Nephron progenitor cell (in vitro differentiated cells): ENCODE results near the gene PEX14.

Experiments
- DNase-seq: peaks from one replicate; pipeline ENCODE4 v3.0.0; 2021
- H3K27ac Mint-ChIP-seq: 2 replicates; pipeline ENCODE4 v1.8.0; 2021; ENCODE audit warnings: mild to moderate bottlenecking, moderate library complexity, mixed read lengths
- H3K27me3 Mint-ChIP-seq: 2 replicates; pipeline ENCODE4 v1.8.0; 2021; ENCODE audit warnings: mild to moderate bottlenecking, low read depth, mixed read lengths; ENCODE audit not compliant: poor library complexity
- H3K36me3 Mint-ChIP-seq: 2 replicates; pipeline ENCODE4 v1.8.0; 2021; ENCODE audit warnings: low read depth, mixed read lengths
- H3K4me1 Mint-ChIP-seq: 2 replicates; pipeline ENCODE4 v1.8.0; 2021; ENCODE audit warnings: mixed read lengths
- H3K4me3 Mint-ChIP-seq: 2 replicates; pipeline ENCODE4 v1.8.0; 2021; ENCODE audit warnings: mild to moderate bottlenecking, moderate library complexity, mixed read lengths
- H3K9me3 Mint-ChIP-seq: 2 replicates; pipeline ENCODE4 v1.8.0; 2021; ENCODE audit warnings: mild to moderate bottlenecking, moderate library complexity, mixed read lengths
- CTCF ChIP-seq: fragments of 200-600 bp; sonication (generic); IDR thresholded peaks from 2 replicates; pipeline ENCODE4 v1.5.0; 2021; ENCODE audit warnings: antibody characterized with exemption

The PEX14 gene

GRCh38 chr1:10569531-10569930 is 94.8 kb downstream of the PEX14 start:
- no peaks in the 10 kb centered on the region for H3K4me1 Mint-ChIP-seq
- no peak overlapping the region for H3K27ac Mint-ChIP-seq
- peaks cover 10% of the 10 kb centered on the region for H3K27me3 Mint-ChIP-seq
- H3K4me3 Mint-ChIP-seq: no peak overlapping the region
- H3K9me3 Mint-ChIP-seq: peaks cover 30% of the 10 kb centered on the region
- no peak for TF ChIP-seq CTCF
- DNase-seq: no peak
- H3K36me3 Mint-ChIP-seq: peaks cover 24% of the 10 kb centered on the region

GRCh38 chr1:10575616-10576015 is 100.9 kb downstream of the PEX14 start:
- peaks cover 1% of the 10 kb centered on the region for H3K9me3 Mint-ChIP-seq
- no peak overlapping the region for H3K4me3 Mint-ChIP-seq
- peaks cover 2% of the 10 kb centered on the region for H3K36me3 Mint-ChIP-seq
- no peak for DNase-seq
- H3K27me3 Mint-ChIP-seq: peaks cover 3% of the 10 kb centered on the region
- no peaks in the 10 kb centered on the region for H3K4me1 Mint-ChIP-seq
- no peak for TF ChIP-seq CTCF
- no peak overlapping the region for H3K27ac Mint-ChIP-seq

- DNase-seq: no peak
- peaks cover 2% of the 10 kb centered on the region for H3K27me3 Mint-ChIP-seq
- peaks cover 14% of the 10 kb centered on the region for H3K36me3 Mint-ChIP-seq
- no peak overlapping the region for H3K27ac Mint-ChIP-seq
- no peak overlapping the region for H3K4me3 Mint-ChIP-seq
- H3K9me3 Mint-ChIP-seq: peaks cover 3% of the 10 kb centered on the region
- no peaks in the 10 kb centered on the region for H3K4me1 Mint-ChIP-seq
- no peak for TF ChIP-seq CTCF
These were observed 103.3 kb downstream of the PEX14 start for GRCh38 chr1:10578070-10578469.

GRCh38 chr1:10583641-10584040 is 108.9 kb downstream of the PEX14 start:
- H3K27me3 Mint-ChIP-seq: no peaks in the 10 kb centered on the region
- no peak overlapping the region for H3K27ac Mint-ChIP-seq
- no peak for DNase-seq
- no peak overlapping the region for H3K4me3 Mint-ChIP-seq
- TF ChIP-seq CTCF: no peak
- no peaks in the 10 kb centered on the region for H3K4me1 Mint-ChIP-seq
- H3K9me3 Mint-ChIP-seq: peaks cover 30% of the 10 kb centered on the region
- peaks cover 44% of the 10 kb centered on the region for H3K36me3 Mint-ChIP-seq

- TF ChIP-seq CTCF: no peak
- Mint-ChIP-seq H3K4me1 (no peaks in the 10 kb centered on the region), H3K4me3 (no peak overlapping the region), H3K27me3 (no peaks in the 10 kb centered on the region), H3K27ac (no peak overlapping the region), H3K9me3 (peaks cover 30% of the 10 kb centered on the region), H3K36me3 (peaks cover 44% of the 10 kb centered on the region)
- DNase-seq: no peak
These were observed 110.5 kb downstream of the PEX14 start for GRCh38 chr1:10585242-10585641.

- TF ChIP-seq CTCF: no peak
- no peaks in the 10 kb centered on the region for H3K27me3 Mint-ChIP-seq
- peaks cover 40% of the 10 kb centered on the region for H3K36me3 Mint-ChIP-seq
- no peak overlapping the region for H3K4me3 Mint-ChIP-seq
- no peaks in the 10 kb centered on the region for H3K4me1 Mint-ChIP-seq
- peaks cover 30% of the 10 kb centered on the region for H3K9me3 Mint-ChIP-seq
- no peak overlapping the region for H3K27ac Mint-ChIP-seq
- DNase-seq: no peak
These were observed 111.4 kb downstream of the PEX14 start for GRCh38 chr1:10586125-10586524.
